Sciatic nerve (tissue), 2 donors: ENCODE results near the gene ZNF627. TPM values are rescaled to one million over a fixed set of nuclear protein-coding genes. Genes with fewer than 3 reads are reported as not detected.
"Not testable (repeated sequence)": the region's sequence is repeated elsewhere in the genome, so short reads cannot be mapped to it uniquely, and the experiment has no call there.

Source experiments
- ATAC-seq: fragments of 200-7000 bp; cut with Tn5 transposase; one replicate; pipeline ENCODE4 v1.9.1; 2020; ENCODE audit warnings: mild to moderate bottlenecking, moderate library complexity
- DNase-seq: peaks from one replicate; pipeline ENCODE4 v3.0.0-alpha.2; 2020; ENCODE audit warnings: low spot score
- intact Hi-C: fragments of 100-400 bp; cut with DNase I; formaldehyde crosslinking; loops from one replicate; pipeline ENCODE4 v1.14.2; 2022
- total RNA-seq: library from RNA; stranded (reverse); fragmentation: NEBNext Ultra II Directional; extraction: Animal tissue kit (Norgen Biotek cat#: 25700); gene quantifications from one replicate; pipeline ENCODE4 v1.2.1, GENCODE V29; 2021
- donor health status: DM: no; HTN: no; CAD: no.
- donor health status: DM: no; HTN: no; CAD: no.

Gene ZNF627
- total RNA-seq, 1 donor from 2014 or later = 13.6 TPM

DNA sequence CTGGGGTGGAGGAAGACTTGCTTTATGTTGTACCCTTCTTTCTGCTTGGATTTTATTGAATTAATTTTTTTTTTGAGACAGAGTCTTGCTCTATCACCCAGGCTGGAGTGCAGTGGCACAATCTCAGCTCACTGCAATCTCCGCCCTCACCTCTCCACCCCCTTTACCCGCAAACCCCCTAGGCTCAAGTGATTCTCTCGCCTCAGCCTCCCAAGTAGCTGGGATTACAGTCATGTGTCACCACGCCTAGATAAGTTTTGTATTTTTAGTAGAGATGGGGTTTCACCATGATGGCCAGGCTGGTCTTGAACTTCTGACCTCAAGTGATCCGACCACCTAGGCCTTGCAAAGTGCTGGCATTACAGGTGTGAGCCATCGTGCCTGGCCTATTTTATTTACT, 23.9 kb upstream of the ZNF627 start:
- ATAC-seq, DNase-seq, intact Hi-C loops: not testable (repeated sequence)

- intact Hi-C loops, ATAC-seq, DNase-seq: not testable (repeated sequence)
Observed at GRCh38 chr19:11573763-11574162, 23.5 kb upstream of the ZNF627 start.

GRCh38 chr19:11574689-11575088, 22.6 kb upstream of the ZNF627 start:
- DNase-seq = no peak
- intact Hi-C loops = no loop called here
- ATAC-seq = no peak

DNA sequence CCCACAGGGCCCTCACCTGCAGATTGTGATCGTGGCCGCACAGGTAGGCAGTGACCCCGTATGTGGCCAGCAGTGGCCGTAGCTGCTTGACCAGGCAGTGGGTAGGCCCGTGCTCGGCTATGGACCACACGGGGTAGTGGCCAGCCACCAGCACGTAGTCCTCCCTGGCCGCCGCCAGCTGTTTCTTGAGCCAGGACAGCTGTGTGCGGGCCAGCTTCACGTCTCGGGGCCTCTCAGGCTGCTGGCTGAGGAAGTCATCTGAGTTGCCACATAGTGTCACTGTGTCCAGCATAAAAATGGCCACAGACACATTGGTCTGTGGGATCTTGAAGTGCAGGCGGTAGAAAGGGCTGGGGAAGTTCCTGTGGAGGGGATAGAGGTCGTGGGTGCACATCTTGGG, 21.1 kb upstream of the ZNF627 start:
- no peak for DNase-seq

DNA sequence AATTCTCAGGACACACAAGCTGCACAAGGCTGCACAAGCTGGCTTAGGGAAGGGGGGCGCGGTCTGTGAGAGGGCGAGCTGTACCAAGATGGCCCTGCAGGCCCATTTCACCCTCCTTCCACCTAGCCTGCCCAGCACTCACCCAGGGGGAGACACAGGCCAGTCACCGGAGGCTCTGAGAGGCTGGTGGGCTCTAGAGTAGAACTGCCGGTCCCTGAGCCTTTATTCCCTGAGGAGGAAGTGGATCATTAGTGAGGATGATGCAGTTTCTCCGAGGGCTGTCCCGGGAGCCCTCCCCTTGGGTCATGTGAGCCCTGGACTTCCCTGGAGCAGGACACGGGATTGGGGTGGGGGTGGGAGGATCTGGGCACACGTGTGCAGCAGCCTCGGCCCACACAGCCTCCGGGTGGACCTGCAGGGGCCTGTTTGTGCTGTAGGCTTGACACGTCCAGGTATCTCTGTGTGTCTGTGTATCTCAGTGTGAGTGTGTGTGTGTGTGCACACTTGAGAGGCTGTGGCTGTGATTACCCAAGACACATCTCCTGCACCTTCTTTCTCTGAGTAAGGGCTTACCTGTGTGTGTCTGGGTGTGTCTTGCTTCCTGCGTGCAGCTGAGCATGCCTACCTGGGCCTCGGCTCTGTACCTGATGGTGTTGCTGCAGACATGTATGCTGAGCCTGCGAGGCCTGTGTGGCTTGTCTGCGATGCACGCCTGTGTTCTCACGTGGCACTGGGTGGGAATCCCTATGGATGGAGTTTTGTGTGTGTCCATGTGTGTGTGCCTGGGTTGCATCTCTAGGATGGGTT, 19.6 kb upstream of the ZNF627 start, which contains the start of gene ACP5:
Gene ACP5 (minus strand): TSS at position 195 of the 807 bp plus-strand sequence. CDS start 328 bp downstream, outside the sequence.
- intact Hi-C loops = no loop called here
- ATAC-seq = peak; percentile 62
- no peak for DNase-seq

More for the DNA sequence above, 21.1 kb upstream of the ZNF627 start:
- ATAC-seq = no peak
- intact Hi-C loops = no loop called here

DNA sequence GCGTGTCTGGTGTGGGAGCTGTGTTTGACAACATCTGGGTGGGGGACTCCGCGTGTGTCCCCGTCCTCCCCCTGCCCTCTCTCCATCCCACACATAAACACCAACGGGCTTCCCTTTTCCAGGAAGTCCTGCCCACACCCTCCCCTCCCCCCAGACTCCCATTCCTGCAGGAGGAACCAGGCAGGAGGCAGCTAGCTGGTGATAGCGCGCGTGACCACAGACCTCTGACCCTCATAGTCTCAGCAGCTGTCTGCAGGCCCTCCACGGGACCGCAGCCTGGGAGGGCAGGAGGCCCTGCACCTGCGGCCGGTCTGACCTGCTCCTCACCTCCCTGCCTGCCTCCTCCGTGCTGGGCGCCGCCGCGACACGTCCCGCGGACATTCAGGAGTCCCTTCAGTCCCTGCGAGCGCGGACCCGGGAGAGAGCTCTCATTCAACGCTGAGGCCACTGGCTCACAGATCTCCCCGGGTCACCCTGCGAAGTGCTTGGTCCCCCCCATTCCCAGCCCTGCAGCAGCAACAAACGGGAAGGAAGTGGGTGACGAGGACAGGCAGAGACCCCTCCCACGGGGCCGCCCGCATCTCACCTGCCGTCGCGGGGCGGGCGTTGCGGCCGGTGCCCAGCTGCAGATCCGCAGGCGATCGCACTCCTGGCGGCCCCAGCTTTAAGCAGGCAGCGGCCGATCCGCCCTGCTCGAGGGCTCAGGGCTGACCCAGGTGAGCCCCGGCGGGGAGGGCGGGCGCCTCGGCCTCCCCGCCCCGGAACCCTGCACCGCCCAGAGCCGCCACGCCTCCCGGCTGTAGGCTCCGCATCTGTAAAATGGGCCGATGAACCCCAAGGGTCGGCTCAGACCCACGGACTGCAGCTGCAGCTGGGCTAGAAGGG, 18.8 kb upstream of the ZNF627 start:
- intact Hi-C loops = no loop called here
- ATAC-seq (peak; percentile 67), DNase-seq (peak; percentile 78)

DNA sequence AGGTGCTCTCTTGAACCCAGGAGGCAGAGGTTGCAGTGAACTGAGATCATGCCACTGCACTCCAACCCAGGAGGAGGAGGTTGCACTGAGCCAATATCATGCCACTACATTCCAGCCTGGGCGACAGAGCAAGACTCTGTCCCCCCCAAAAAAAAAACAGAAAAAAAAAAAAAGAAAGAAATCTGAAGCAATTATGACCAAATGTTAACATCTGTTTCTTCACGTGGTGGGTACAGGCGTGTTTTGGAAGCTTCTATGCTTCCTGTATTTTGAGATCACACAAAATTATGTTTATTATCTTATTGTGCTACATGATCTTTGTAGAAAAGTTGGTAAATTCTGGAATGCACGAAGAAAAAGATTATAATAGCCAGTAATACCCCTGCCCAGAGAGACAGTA, 17.2 kb upstream of the ZNF627 start:
- intact Hi-C loops = no loop called here
- no peak for ATAC-seq
- no peak for DNase-seq

GRCh38 chr19:11581740-11582139, 15.5 kb upstream of the ZNF627 start:
- DNase-seq = no peak
- ATAC-seq = no peak
- intact Hi-C loops = no loop called here

GRCh38 chr19:11586331-11586730, 11.0 kb upstream of the ZNF627 start:
- ATAC-seq (no peak), DNase-seq (no peak)
- intact Hi-C loops = no loop called here

DNA sequence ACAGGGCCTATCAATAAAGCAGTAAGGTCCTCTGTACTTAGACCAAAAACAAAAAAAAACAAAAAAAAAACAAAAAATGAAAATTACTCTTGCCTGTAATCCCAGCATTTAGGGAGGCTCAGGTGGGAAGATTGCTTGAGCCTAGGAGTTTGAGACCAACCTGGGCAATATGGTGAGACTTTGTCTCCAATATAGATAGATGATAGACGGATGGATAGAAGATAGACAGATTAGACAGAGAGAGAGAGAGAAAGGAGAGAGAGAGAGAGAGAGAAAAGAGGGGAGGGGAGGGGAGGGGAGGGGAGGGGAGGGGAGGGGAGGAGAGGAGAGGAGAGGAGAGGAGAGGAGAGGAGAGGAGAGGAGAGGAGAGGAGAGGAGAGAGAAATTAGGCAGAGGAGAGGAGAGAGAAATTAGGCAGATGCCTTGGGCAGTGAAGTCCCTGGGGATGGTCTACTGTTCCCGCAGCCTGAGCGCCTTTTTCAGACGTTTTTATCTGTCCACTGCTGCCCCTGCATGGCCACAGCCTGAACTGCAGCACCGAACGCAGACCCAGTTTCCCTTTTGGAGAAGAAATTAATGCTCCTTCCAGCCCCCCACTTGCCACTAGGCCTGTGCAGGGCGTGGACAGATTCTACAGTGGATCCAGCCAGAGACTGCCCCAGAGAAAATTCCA, 9.8 kb upstream of the ZNF627 start:
- DNase-seq (peak; percentile 87), ATAC-seq (peak; percentile 87)
- intact Hi-C loops = no loop called here

- intact Hi-C loops = no loop called here
- ATAC-seq (peak; percentile 51), DNase-seq (no peak)
Observed at GRCh38 chr19:11587975-11588631, 9.2 kb upstream of the ZNF627 start.

DNA sequence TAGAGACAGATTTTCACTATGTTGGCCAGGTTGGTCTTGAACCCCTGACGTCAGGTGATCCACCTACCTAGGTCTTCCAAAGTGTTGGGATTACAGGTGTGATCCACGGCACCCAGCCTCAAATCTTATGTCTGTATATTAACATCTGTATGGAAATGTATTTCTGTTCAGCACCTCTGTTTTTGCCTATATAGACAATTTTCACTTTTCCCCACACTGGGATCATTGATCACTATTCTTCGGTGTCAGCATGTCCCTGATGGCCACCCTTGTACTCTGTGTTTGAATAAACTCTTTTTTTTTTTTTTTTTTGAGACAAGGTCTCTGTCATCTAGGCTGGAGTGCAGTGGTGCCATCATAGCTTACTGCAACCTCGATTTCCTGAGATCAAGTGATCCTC, 3.2 kb upstream of the ZNF627 start:
- DNase-seq (no peak), ATAC-seq (no peak)
- intact Hi-C loops = no loop called here

GRCh38 chr19:11596156-11596555, 1.1 kb upstream of the ZNF627 start:
- intact Hi-C loops = no loop called here
- ATAC-seq = no peak
- DNase-seq = no peak

- ATAC-seq = no peak
- intact Hi-C loops = no loop called here
- no peak for DNase-seq
Observed at GRCh38 chr19:11598103-11598483, 810 bp downstream of the ZNF627 start.

DNA sequence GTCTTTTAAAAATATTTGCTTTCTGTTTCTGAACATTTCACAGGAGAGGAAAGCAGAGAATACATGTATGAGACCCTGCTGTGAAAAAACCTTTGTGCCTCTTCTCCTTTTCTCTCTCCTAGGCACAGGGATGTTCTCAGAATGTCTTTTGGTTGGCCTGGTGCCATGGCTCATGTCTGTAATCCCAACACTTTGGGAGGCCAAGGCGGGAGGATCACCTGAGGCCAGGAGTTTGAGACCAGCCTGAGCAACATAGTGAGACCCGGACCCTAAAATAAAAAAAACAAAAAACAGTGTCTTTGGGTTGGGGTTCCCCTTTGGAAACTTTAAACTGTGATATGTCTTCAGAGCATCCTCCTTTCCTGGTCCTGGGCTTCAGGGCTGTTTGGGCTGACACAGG, 1.5 kb downstream of the ZNF627 start:
- intact Hi-C loops = no loop called here
- DNase-seq (no peak), ATAC-seq (no peak)

DNA sequence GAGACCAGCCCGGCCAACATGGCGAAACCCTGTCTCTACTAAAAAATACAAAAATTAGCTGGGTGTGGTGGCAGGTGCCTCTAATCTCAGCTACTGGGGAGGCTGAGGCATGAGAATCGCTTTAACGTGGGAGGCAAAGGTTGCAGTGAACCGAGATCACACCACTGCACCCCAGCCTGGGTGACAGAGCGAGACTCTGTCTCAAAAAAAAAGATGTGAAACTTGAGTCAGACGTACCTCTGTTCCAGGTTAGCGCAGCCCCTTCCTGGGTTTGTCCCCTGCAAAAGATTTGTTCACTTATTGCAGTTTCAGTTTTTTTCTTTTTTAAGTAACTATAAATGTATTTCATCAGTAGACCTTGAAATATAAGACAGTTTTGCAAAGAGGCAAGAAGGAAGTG, 2.4 kb downstream of the ZNF627 start:
- intact Hi-C loops, ATAC-seq, DNase-seq: not testable (repeated sequence)

- no peak for ATAC-seq
- intact Hi-C loops = no loop called here
- DNase-seq = no peak
Observed at GRCh38 chr19:11606484-11606883, 9.2 kb downstream of the ZNF627 start.

DNA sequence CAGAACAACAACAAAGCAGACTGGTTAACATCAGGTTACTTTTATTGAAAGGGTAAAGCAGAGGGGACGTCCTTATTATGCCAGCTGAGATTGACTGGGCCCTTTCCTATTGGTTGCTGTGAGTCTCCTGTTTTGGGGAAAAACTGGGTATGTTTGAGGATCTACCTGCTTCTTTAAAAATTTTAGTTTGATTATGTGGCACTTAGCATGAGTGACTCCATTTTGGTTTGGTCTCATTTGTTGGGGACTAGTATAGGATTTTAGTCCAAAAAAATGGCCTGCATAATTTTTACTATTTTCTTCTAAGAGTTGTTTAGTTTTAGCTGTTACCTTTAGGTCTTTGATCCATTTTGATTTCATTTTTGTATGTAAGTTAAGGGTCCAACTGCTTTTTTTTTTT, 14.4 kb downstream of the ZNF627 start:
- intact Hi-C loops = no loop called here
- DNase-seq (no peak), ATAC-seq (no peak)
